ENCODE data around the gene SPECC1. TPM values are rescaled to one million over a fixed set of nuclear protein-coding genes. Genes with fewer than 3 reads are reported as not detected.

Gene SPECC1
- total and polyA plus RNA-seq, 10 of the 15 experiments (the other 5 are each of a cell fraction or from before 2014, with no cell fraction given) = 6.4 to 40.6 (median 23.9) TPM

- CTCF ChIA-PET = interaction anchor here (0.5 to 1.0 kb wide), 2 partner anchors 18 to 25 kb away, joined by 3 read pairs; no protein-coding TSS in a partner anchor
Measured at GRCh38 chr17:19986941-19987861, 22.0 kb upstream of the SPECC1 start.

More at GRCh38 chr17:19986941-19987861, 22.0 kb upstream of the SPECC1 start:
- no peaks in the 10 kb centered on the region for H4K20me1 ChIP-seq (ENCODE audit: control insufficient read depth, insufficient read depth)
- TF ChIP-seq PAX5 (IDR thresholded peaks at IDR 0.05; ENCODE audit: borderline replicate concordance, low read depth, low read length) = no peak
- TF ChIP-seq SRF (IDR thresholded peaks at IDR 0.05; ENCODE audit: low read depth in 2 of 2, low read length in 2 of 2) = no peak
- no peak for TF ChIP-seq MYB (IDR thresholded peaks at IDR 0.05; ENCODE audit: borderline replicate concordance, low read depth, low read length)
- TF ChIP-seq CHD1 (IDR thresholded peaks at IDR 0.05; ENCODE audit: low read depth, low read length) = no peak
- TF ChIP-seq ZBTB33 (IDR thresholded peaks at IDR 0.05) = no peak
- no peak for TF ChIP-seq IRF5 (IDR thresholded peaks at IDR 0.05; ENCODE audit: borderline replicate concordance)
- no peak for TF ChIP-seq SP1 (IDR thresholded peaks at IDR 0.05; ENCODE audit: low read depth, low read length)
- no peak for TF ChIP-seq GATAD2B (conservative IDR thresholded peaks at IDR 0.05; ENCODE audit: low read depth)
- no peak for TF ChIP-seq ELK1 (IDR thresholded peaks at IDR 0.05; ENCODE audit: low read depth, low read length)
- TF ChIP-seq JUND (IDR thresholded peaks at IDR 0.05; ENCODE audit: low read depth, low read length) = no peak
- no peak for TF ChIP-seq STAT3 (IDR thresholded peaks at IDR 0.05; ENCODE audit: low read depth, low read length)
- no peak for TF ChIP-seq SUPT20H (IDR thresholded peaks at IDR 0.05; ENCODE audit: borderline replicate concordance, control insufficient read depth, low read depth, low read length)
- TF ChIP-seq ZSCAN29 (IDR thresholded peaks at IDR 0.05) = no peak
- TF ChIP-seq NRF1 (conservative IDR thresholded peaks at IDR 0.05; ENCODE audit: low read depth, low read length) = no peak
- 40% methylated on average over 13 of the region's 13 CpGs for WGBS (ENCODE audit: insufficient coverage, insufficient replicate concordance, low lambda C conversion rate, missing lambda C conversion rate)
- peak overlapping the region; percentile 6; the same call in 1 of the 2 replicates for H2AFZ ChIP-seq (ENCODE audit: control insufficient read depth, low read depth, low read length)
- in situ Hi-C loops (cut with MboI) (loop anchor here (5.0 kb wide), 1 partner anchor 230 kb away; no protein-coding TSS in a partner anchor), intact Hi-C loops (cut with micrococcal nuclease; ENCODE audit: unreplicated experiment) (no loop called here)
- H3K79me2 ChIP-seq (ENCODE audit: control insufficient read depth, insufficient read depth, low read length) = no peaks in the 10 kb centered on the region
- SMC1A ChIA-PET (ENCODE audit: uncharacterized antibody, unreplicated experiment) = no interaction called here
- H3K4me3 ChIP-seq = no peak overlapping the region
- no peak overlapping the region for H3K9ac ChIP-seq (ENCODE audit: control insufficient read depth, insufficient read depth, low read length)
- no TSS peak for BruUV-seq (replicated peaks)
- POLR2A ChIA-PET = no interaction called here
- no peak for DNase-seq (ENCODE audit: low read depth, low spot score)
- no peaks in the 10 kb centered on the region; a peak in 1 of 4 replicates for H3K27me3 ChIP-seq (replicated peaks in 1 of 2; ENCODE audit: control insufficient read depth in 2 of 2, insufficient read depth in 2 of 2, low read length in 1 of 2)
- no peaks in the 10 kb centered on the region for H3K9me3 ChIP-seq (replicated peaks; ENCODE audit: control insufficient read depth, insufficient read depth, low read length)
- no peaks in the 10 kb centered on the region for H3K36me3 ChIP-seq (ENCODE audit: control insufficient read depth in 2 of 2, insufficient read depth in 2 of 2, low read length in 1 of 2)
- no peak for FAIRE-seq
- ATAC-seq = no peak
- no peak overlapping the region for H3K4me2 ChIP-seq (ENCODE audit: control insufficient read depth, insufficient read depth)
- RAD21 ChIA-PET (ENCODE audit: unreplicated experiment) = no interaction called here
- H3K27ac ChIP-seq (ENCODE audit: control insufficient read depth, insufficient read depth) = no peak overlapping the region
- H3K4me1 ChIP-seq (ENCODE audit: control insufficient read depth, insufficient read depth, low read length) = no peaks in the 10 kb centered on the region
